NCI-H2029 (cell line): ENCODE measurements around the gene TECRL.

Experiments
- DNase-seq: peaks from one replicate; lab custom pipeline; 2025; lab: John Stamatoyannopoulos, UW

The TECRL gene

GRCh38 chr4:64409300-64409699 is at the start of gene TECRL:
Gene TECRL, minus strand, starts transcription at chr4:64409450. Its CDS starts 99 bp downstream, at chr4:64409351.
- no peak for DNase-seq

GRCh38 chr4:64432674-64433073 is 23.4 kb upstream of the TECRL start:
- no peak for DNase-seq

GRCh38 chr4:64430933-64431332 is 21.7 kb upstream of the TECRL start:
- no peak for DNase-seq

- DNase-seq: no peak
These were observed 8.7 kb upstream of the TECRL start for GRCh38 chr4:64417974-64418373.

GRCh38 chr4:64407000-64407399 is 2.2 kb downstream of the TECRL start:
- no peak for DNase-seq

GRCh38 chr4:64405761-64406160 is 3.5 kb downstream of the TECRL start:
- no peak for DNase-seq

GRCh38 chr4:64402684-64403083 is 6.6 kb downstream of the TECRL start:
- DNase-seq: no peak

- no peak for DNase-seq
These were observed 9.7 kb downstream of the TECRL start for GRCh38 chr4:64399313-64400109.

- no peak for DNase-seq
These were observed 14.8 kb downstream of the TECRL start for GRCh38 chr4:64394469-64394868.

- DNase-seq: no peak
These were observed 21.0 kb downstream of the TECRL start for GRCh38 chr4:64388252-64388651.

- DNase-seq: no peak
These were observed 24.0 kb downstream of the TECRL start for GRCh38 chr4:64385220-64385619.

GRCh38 chr4:64384237-64385203 is 24.7 kb downstream of the TECRL start:
- DNase-seq: no peak

GRCh38 chr4:64368741-64369140 is 40.5 kb downstream of the TECRL start:
- no peak for DNase-seq

GRCh38 chr4:64361399-64361740 is 47.9 kb downstream of the TECRL start:
- no peak for DNase-seq

- no peak for DNase-seq
These were observed 48.4 kb downstream of the TECRL start for GRCh38 chr4:64360664-64361398.

GRCh38 chr4:64359489-64359888 is 49.8 kb downstream of the TECRL start:
- DNase-seq: no peak

- DNase-seq: no peak
These were observed 55.3 kb downstream of the TECRL start for GRCh38 chr4:64353904-64354303.

GRCh38 chr4:64341711-64342110 is 67.5 kb downstream of the TECRL start:
- DNase-seq: no peak

- no peak for DNase-seq
These were observed 68.8 kb downstream of the TECRL start for GRCh38 chr4:64340218-64341110.

- DNase-seq: no peak
These were observed 74.3 kb downstream of the TECRL start for GRCh38 chr4:64334964-64335363.

GRCh38 chr4:64330143-64330542 is 79.1 kb downstream of the TECRL start:
- DNase-seq: no peak
